Epithelial cell of esophagus (primary cell): ENCODE data around the gene FBXW8.

Source experiments
- DNase-seq: peaks from one replicate; pipeline ENCODE4 v3.0.0; 2010; ENCODE audit warnings: low read depth
- H3K4me3 ChIP-seq: 2 replicates; pipeline ENCODE4 v1.5.1; 2011; ENCODE audit warnings: mild to moderate bottlenecking, low read length, control low read depth
- TF ChIP-seq, protein P1 (sequence below): IDR thresholded peaks from 2 replicates; pipeline ENCODE4 v1.5.1; 2011; ENCODE audit warnings: low read depth, mild to moderate bottlenecking, low read length, control low read depth, inconsistent platforms; ENCODE audit not compliant: insufficient read depth; ENCODE audit errors: missing control alignments

Gene FBXW8

GRCh38 chr12:116982791-116983411 is 72.2 kb downstream of the FBXW8 start:
- no peak overlapping the region for H3K4me3 ChIP-seq
- DNase-seq, result no peak
- TF ChIP-seq, protein P1, sequence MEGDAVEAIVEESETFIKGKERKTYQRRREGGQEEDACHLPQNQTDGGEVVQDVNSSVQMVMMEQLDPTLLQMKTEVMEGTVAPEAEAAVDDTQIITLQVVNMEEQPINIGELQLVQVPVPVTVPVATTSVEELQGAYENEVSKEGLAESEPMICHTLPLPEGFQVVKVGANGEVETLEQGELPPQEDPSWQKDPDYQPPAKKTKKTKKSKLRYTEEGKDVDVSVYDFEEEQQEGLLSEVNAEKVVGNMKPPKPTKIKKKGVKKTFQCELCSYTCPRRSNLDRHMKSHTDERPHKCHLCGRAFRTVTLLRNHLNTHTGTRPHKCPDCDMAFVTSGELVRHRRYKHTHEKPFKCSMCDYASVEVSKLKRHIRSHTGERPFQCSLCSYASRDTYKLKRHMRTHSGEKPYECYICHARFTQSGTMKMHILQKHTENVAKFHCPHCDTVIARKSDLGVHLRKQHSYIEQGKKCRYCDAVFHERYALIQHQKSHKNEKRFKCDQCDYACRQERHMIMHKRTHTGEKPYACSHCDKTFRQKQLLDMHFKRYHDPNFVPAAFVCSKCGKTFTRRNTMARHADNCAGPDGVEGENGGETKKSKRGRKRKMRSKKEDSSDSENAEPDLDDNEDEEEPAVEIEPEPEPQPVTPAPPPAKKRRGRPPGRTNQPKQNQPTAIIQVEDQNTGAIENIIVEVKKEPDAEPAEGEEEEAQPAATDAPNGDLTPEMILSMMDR, result no peak

DNA sequence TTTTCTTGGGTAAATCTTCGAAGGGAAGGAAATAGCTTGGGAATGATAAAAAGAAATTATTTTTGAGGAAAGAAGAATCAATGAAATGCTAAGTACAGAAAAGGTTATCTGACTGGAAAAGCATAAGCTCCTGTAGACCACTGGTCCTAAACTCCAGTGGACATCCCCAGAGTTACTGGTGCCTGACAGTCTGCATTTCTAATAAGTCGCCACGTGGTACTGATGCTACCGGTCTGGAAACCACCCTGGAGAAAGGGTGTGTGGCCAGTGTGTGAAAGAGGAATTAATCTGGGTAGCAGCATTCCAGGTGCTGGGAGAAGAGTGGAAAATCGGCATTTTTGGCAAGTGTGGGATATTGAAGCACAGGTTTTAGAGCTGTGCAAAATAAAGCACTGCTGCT is 73.3 kb downstream of the FBXW8 start:
- no peak overlapping the region for H3K4me3 ChIP-seq
- DNase-seq, result no peak
- TF ChIP-seq, protein P1, result no peak

DNA sequence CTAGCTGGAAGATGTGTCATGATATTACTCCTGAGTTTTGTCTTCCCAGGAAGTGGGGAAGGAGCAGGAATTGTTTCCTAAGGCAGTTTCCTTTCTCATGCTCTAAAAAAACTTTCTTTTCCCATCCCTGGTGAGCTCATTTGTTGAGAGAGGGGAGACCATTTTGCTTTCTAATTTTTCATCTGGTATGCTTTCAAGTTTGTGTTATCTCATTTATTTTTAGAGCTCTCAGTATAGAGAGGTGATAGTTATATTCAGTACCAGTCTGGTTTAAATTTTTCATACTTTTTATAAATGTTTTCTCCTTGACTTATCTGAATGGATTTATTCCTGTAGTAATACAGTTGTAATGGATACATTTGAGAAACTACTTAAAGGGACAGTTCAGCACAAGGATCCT is 79.6 kb downstream of the FBXW8 start:
- TF ChIP-seq, protein P1, result no peak
- DNase-seq, result no peak
- no peak overlapping the region for H3K4me3 ChIP-seq

DNA sequence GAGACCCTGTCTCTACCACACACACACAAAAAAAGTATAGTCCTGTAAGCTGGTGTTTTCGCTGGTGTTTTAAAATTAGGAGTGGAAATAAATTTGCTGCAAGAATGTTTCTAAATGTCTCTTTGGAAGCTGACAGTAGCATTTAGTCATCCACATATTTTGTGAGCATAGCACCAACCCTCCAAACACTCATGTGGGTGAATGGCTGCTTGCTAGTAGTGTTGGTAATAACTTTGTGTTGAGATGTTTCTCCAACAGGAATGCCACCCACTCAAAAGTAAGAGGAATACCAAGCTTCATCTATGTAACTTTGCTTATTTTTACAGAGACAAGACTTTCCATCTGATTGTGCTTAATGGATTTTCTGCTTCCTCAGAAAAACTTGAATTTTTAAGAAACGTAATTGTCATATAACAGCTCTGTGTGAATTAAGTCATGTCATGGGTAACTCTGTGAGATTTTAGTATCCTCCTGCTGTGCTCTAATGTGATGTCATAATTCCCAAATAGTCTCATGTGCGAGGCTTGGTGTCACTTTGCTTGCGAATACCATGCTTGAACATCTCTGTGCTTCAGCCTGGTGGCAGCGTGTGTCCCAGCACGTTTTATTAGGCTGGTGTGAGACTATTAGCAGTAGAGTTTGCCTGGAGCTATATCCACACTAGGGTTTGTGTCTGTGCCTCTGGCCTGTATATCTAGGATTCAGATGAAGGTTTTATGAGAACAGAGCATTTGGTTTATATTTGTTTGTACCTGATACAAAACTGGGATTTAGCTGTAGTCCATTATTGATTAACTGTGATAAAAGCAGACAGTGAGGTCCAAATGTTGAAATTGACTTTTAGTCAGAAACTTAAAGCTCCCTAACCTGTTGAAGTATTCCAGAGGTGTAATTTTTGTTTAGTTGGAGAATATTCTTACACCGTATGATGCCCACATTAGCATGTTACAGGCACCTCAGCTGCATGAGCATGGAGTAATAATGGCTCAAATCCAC is 80.5 kb downstream of the FBXW8 start:
- DNase-seq, result no peak
- TF ChIP-seq, protein P1, result no peak

GRCh38 chr12:116996093-116996492 is 85.3 kb downstream of the FBXW8 start:
- TF ChIP-seq, protein P1, result no peak
- DNase-seq, result no peak
- no peak overlapping the region for H3K4me3 ChIP-seq

More for the DNA sequence above, 80.5 kb downstream of the FBXW8 start:
- H3K4me3 ChIP-seq, result no peak overlapping the region

DNA sequence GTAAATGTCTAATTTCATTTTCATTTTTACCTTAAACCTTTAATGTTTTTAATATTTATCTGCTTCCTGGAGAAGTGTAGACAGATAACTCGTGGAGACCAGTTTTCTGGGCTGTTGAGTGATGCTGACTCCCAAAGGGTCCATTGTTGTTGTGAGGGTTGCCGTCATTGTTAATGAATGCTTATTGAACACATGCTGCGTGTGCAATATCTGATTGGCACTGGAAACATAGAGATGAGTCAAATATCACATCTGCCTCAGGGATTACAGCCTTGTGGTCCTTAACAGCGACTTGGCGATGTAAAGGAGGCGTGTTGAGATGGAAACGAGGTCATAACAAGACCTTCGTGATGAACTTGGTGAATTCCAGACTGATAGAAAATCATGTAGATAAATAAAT is 85.9 kb downstream of the FBXW8 start:
- no peak for DNase-seq
- TF ChIP-seq, protein P1, result no peak
- H3K4me3 ChIP-seq, result no peak overlapping the region
